PC-3 (cell line): Measurements from ENCODE around the gene USHBP1.

Source experiments
- EZH2 ChIP-seq: fragments of 300-600 bp; sonication (generic); IDR thresholded peaks from one replicate; pipeline ENCODE4 v1.6.1; 2017; ENCODE audit warnings: antibody characterized with exemption, mild to moderate bottlenecking, low read length; ENCODE audit not compliant: unreplicated experiment
- TF ChIP-seq, protein P1 (sequence below): fragments of 300-600 bp; sonication (generic); conservative IDR thresholded peaks from 2 replicates; pipeline ENCODE4 v1.5.1; 2017; ENCODE audit warnings: antibody characterized with exemption, low read depth, mild to moderate bottlenecking, low read length

DNA sequence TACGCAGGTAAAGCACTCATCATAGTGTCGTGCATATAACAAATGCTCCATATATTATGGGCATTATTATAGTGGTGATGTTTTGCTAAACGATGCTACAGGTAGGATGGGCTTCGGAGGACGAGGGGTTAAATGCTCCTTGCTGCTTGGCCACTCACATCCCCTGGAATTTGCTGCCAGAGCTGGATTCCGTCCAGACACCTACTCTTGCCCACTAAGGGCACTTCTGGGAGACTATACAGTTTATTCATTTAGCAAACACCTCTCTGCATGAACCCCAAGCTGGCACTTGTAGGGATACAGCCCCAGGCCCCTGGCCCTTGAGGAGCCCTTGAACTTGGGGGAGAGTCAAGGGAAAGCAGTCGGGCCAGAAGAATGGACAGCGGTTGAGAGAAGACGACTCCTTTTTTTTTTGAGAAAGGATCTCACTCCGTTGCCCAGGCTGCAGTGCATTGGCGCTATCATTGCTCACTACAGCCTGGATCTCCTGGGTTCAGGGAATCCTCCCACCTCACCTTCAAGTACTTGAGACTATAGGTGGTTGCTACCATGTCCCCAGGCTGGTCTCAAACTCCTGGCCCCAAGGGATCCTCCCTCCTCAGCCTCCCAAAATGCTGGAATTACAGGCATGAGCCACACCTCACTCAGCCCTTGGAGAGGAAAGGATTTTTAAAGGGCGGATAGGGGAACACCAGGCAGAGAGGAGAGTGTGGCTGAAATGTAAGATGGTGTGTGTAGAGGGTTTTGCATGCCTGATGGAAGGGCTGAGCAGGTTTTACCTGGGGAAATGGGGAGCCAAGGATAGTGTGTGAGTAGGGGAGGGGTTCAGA is 40.1 kb upstream of the USHBP1 start:
- TF ChIP-seq, protein P1, sequence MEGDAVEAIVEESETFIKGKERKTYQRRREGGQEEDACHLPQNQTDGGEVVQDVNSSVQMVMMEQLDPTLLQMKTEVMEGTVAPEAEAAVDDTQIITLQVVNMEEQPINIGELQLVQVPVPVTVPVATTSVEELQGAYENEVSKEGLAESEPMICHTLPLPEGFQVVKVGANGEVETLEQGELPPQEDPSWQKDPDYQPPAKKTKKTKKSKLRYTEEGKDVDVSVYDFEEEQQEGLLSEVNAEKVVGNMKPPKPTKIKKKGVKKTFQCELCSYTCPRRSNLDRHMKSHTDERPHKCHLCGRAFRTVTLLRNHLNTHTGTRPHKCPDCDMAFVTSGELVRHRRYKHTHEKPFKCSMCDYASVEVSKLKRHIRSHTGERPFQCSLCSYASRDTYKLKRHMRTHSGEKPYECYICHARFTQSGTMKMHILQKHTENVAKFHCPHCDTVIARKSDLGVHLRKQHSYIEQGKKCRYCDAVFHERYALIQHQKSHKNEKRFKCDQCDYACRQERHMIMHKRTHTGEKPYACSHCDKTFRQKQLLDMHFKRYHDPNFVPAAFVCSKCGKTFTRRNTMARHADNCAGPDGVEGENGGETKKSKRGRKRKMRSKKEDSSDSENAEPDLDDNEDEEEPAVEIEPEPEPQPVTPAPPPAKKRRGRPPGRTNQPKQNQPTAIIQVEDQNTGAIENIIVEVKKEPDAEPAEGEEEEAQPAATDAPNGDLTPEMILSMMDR: no peak
- TF ChIP-seq EZH2: no peak
